HepG2 (cell line): ENCODE measurements around the gene NHSL1. TPM values are rescaled to one million over a fixed set of nuclear protein-coding genes. Genes with fewer than 3 reads are reported as not detected.

Experiments
- ATAC-seq: fragments of 200-7000 bp; cut with Tn5 transposase; 3 replicates; pipeline ENCODE4 v1.9.1; 2020; ENCODE audit warnings: mild to moderate bottlenecking, moderate library complexity
- BruUV-seq: library from RNA; stranded (reverse); fragments of 400-500 nt; replicated peaks from 2 replicates; lab custom pipeline; 2021; lab: Mats Ljungman, UMichigan
- CTCF ChIA-PET: fragments of 300-600 bp; formaldehyde crosslinking; extraction: SDS; loops from one replicate; lab custom pipeline; 2021; ENCODE audit warnings: low total read pairs, inconsistent platforms, low intra/inter-chr PET ratio; lab: Yijun Ruan, JAX
- POLR2A ChIA-PET: fragments of 350-600 bp; sonication (Branson Sonifier 250); formaldehyde crosslinking; loops from one replicate; lab custom pipeline; 2020; ENCODE audit warnings: antibody characterized with exemption, inconsistent platforms; lab: Yijun Ruan, JAX
- DNase-seq: peaks from one replicate; pipeline ENCODE4 v3.0.0-alpha.2; 2015; ENCODE audit warnings: low spot score
- FAIRE-seq: peaks from 3 replicates; lab custom pipeline; 2011; peaks lifted over from hg19 to GRCh38; lab: Jason Lieb, UNC
- H2AFZ ChIP-seq: one replicate; pipeline ENCODE4 v1.6.1; 2011; ENCODE audit warnings: low read length, inconsistent platforms
- H3K27ac ChIP-seq: fragments of 300-600 bp; 3 replicates; pipeline ENCODE4 v1.8.0; 2011; ENCODE audit warnings: mixed run types, mild to moderate bottlenecking, mixed read lengths, low read length, inconsistent platforms; ENCODE audit not compliant: insufficient read depth; ENCODE audit errors: extremely low read length
- H3K27me3 ChIP-seq, 2 experiments: fragments of 200-600 bp in 1 of 2; 2 replicates in 1 of 2; 3 replicates in 1 of 2; pipeline versions ENCODE4 v1.6.0 to v1.8.0; 2011; ENCODE audit warnings: low read length in 2 of 2, mild to moderate bottlenecking in 2 of 2, moderate library complexity in 2 of 2, inconsistent platforms in 1 of 2; ENCODE audit not compliant: insufficient read depth in 2 of 2, control insufficient read depth in 1 of 2
- H3K36me3 ChIP-seq, 2 experiments: fragments of 200-600 bp in 1 of 2; replicated peaks in 1 of 2; 2 replicates in 1 of 2; 3 replicates in 1 of 2; pipeline versions ENCODE4 v1.5.1 to v1.8.0; 2011; ENCODE audit warnings: low read length in 2 of 2, inconsistent platforms in 1 of 2; ENCODE audit not compliant: insufficient read depth in 2 of 2, control insufficient read depth in 1 of 2
- H3K4me1 ChIP-seq: 2 replicates; pipeline ENCODE4 v1.5.1; 2012; ENCODE audit warnings: low read length, inconsistent platforms; ENCODE audit not compliant: insufficient read depth
- H3K4me2 ChIP-seq: 2 replicates; pipeline ENCODE4 v1.6.0; 2011; ENCODE audit warnings: low read depth, low read length, inconsistent platforms
- H3K4me3 ChIP-seq, 3 experiments: fragments of 200-600 bp in 1 of 3; sonication (generic), shearing (Covaris generic) in 1 of 3; replicated peaks in 1 of 3; 2 replicates each; pipeline ENCODE4 v1.5.1; 2011 to 2016; ENCODE audit warnings: low read length in 3 of 3, inconsistent platforms in 2 of 3, low read depth in 2 of 3, mild to moderate bottlenecking in 2 of 3, control low read depth in 1 of 3, mixed read lengths in 1 of 3; ENCODE audit not compliant: insufficient read depth in 1 of 3
- H3K79me2 ChIP-seq: one replicate; pipeline ENCODE4 v1.6.1; 2011; ENCODE audit warnings: low read length, inconsistent platforms; ENCODE audit not compliant: insufficient read depth
- H3K9ac ChIP-seq: 2 replicates; pipeline ENCODE4 v1.6.0; 2011; ENCODE audit warnings: mild to moderate bottlenecking, low read depth, low read length, inconsistent platforms; ENCODE audit not compliant: insufficient read depth
- H3K9me3 ChIP-seq: 2 replicates; pipeline ENCODE4 v1.5.1; 2012; ENCODE audit warnings: mild to moderate bottlenecking, low read length
- H4K20me1 ChIP-seq: 2 replicates; pipeline ENCODE4 v1.6.0; 2011; ENCODE audit warnings: inconsistent platforms, mild to moderate bottlenecking, low read length, moderate library complexity; ENCODE audit not compliant: insufficient read depth
- ATF3 ChIP-seq: sonication (generic); formaldehyde crosslinking; IDR thresholded peaks from 2 replicates; pipeline ENCODE4 v1.4.0; 2020; ENCODE audit warnings: missing genetic modification reagents
- CTCF ChIP-seq: sonication (generic); formaldehyde crosslinking; IDR thresholded peaks from 2 replicates; pipeline ENCODE4 v1.5.0; 2020; ENCODE audit warnings: mild to moderate bottlenecking, missing genetic modification reagents, moderate library complexity
- HDAC1 ChIP-seq: sonication (generic); formaldehyde crosslinking; IDR thresholded peaks from 2 replicates; pipeline ENCODE4 v1.5.1; 2020; ENCODE audit warnings: mild to moderate bottlenecking, missing genetic modification reagents
- JUND ChIP-seq: sonication (generic); formaldehyde crosslinking; IDR thresholded peaks from 2 replicates; pipeline ENCODE4 v1.8.0; 2022; ENCODE audit warnings: mild to moderate bottlenecking, missing genetic modification reagents
- MEIS2 ChIP-seq: sonication (generic); formaldehyde crosslinking; IDR thresholded peaks from 2 replicates; pipeline ENCODE4 v1.9.0; 2021; ENCODE audit warnings: mild to moderate bottlenecking, missing genetic modification reagents
- STAG1 ChIP-seq: sonication (generic); formaldehyde crosslinking; IDR thresholded peaks from 2 replicates; pipeline ENCODE4 v1.4.0; 2020; ENCODE audit warnings: missing genetic modification reagents
- TBP ChIP-seq: sonication (generic); formaldehyde crosslinking; IDR thresholded peaks from 2 replicates; pipeline ENCODE4 v1.5.0; 2020; ENCODE audit warnings: missing genetic modification reagents
- ZBTB49 ChIP-seq: sonication (generic); formaldehyde crosslinking; IDR thresholded peaks from 2 replicates; pipeline ENCODE4 v1.4.0; 2020; ENCODE audit warnings: missing genetic modification reagents, borderline replicate concordance
- ZNF672 ChIP-seq: sonication (generic); formaldehyde crosslinking; IDR thresholded peaks from 2 replicates; pipeline ENCODE4 v1.8.1; 2022; ENCODE audit warnings: missing genetic modification reagents
- ZSCAN31 ChIP-seq: sonication (generic); formaldehyde crosslinking; IDR thresholded peaks from 2 replicates; pipeline ENCODE4 v1.5.0; 2020; ENCODE audit warnings: low read depth, mild to moderate bottlenecking, missing genetic modification reagents
- WGBS: methylation state at CpG from one replicate; pipeline ENCODE4 v1.1.6; 2017; ENCODE audit warnings: low lambda C conversion rate; 5-methylcytosine and 5-hydroxymethylcytosine counted together
- in situ Hi-C: cut with HindIII; loops from 2 replicates; pipeline ENCODE4 v1.10.0; 2017; ENCODE audit warnings: low pct_unique_long_range_greater_than_20kb; ENCODE audit not compliant: extremely low pct_ligation_motif_present
- intact Hi-C: fragments of 100-400 bp; cut with micrococcal nuclease; formaldehyde crosslinking; loops from one replicate; pipeline ENCODE4 v1.10.0; 2022; ENCODE audit not compliant: unreplicated experiment
- polyA plus RNA-seq, 8 experiments: library from polyadenylated mRNA; depleted of rRNA in 3 of 8; stranded (reverse) in 7 of 8; unstranded in 1 of 8; fragments of >200 nt; fragmentation: Illumina TruSeq in 4 of 8; extraction: Trizol in 4 of 8; gene quantifications; 2 replicates each; pipeline versions ENCODE4 v1.2.1 to v1.2.3, GENCODE V29; 2011 to 2016; ENCODE audit warnings: low read depth in 4 of 8, missing spikeins in 1 of 8, mixed read lengths in 1 of 8; ENCODE audit not compliant: insufficient read depth in 1 of 8
- total RNA-seq, 5 experiments: library from RNA; depleted of rRNA; stranded (reverse); fragments of >200 nt; fragmentation: Illumina TruSeq; extraction: Trizol; gene quantifications; 2 replicates each; pipeline ENCODE4 v1.2.3, GENCODE V29; 2016; ENCODE audit warnings: low read depth in 1 of 5
- TF ChIP-seq, protein P1 (sequence below): sonication (generic); formaldehyde crosslinking; IDR thresholded peaks from 2 replicates; pipeline ENCODE4 v1.5.1; 2020; ENCODE audit warnings: mild to moderate bottlenecking, missing genetic modification reagents, moderate library complexity
- TF ChIP-seq, protein P2 (sequence below): IDR thresholded peaks from 2 replicates; pipeline ENCODE4 v1.6.1; 2016; ENCODE audit warnings: low read depth, control low read depth

Gene NHSL1
- total and polyA plus RNA-seq, 2 of the 13 experiments (the other 11 are each of a cell fraction or from before 2014, with no cell fraction given): 24.9 to 53.6 TPM

GRCh38 chr6:138429761-138430160 lies 69.5 kb downstream of the NHSL1 start (continued):
- TF ChIP-seq ATF3: no peak

GRCh38 chr6:138428944-138429598 lies 70.2 kb downstream of the NHSL1 start:
- in situ Hi-C loops: no loop called here
- Histone ChIP-seq H3K36me3 (peaks cover 48 to 92% of the 10 kb centered on the region in 2 experiments), H3K4me1 (no peaks in the 10 kb centered on the region), H3K4me2 (no peak overlapping the region), H3K27me3 (no peaks in the 10 kb centered on the region), H3K27ac (no peak overlapping the region), H4K20me1 (no peaks in the 10 kb centered on the region), H2AFZ (no peak overlapping the region), H3K9me3 (no peaks in the 10 kb centered on the region), H3K9ac (no peak overlapping the region), H3K4me3 (no peak overlapping the region), H3K79me2 (no peaks in the 10 kb centered on the region)
- FAIRE-seq (peak; percentile 73), ATAC-seq (peak; percentile 26), DNase-seq (peak; percentile 62)
- 80% methylated on average over 8 of the region's 8 CpGs for WGBS
- POLR2A ChIA-PET: no interaction called here
- CTCF ChIA-PET: interaction anchor here (1.0 to 3.0 kb wide), 8 partner anchors 75 to 337 kb away, joined by 3 to 31 read pairs (median 5); no protein-coding TSS in a partner anchor
- intact Hi-C loops: loop anchor here (1.0 to 2.0 kb wide), 2 partner anchors 79 to 162 kb away; no protein-coding TSS in a partner anchor
- BruUV-seq: no TSS peak
- TF ChIP-seq JUND (CRISPR knock-in tag) (no peak), MEIS2 (CRISPR knock-in tag) (no peak), CTCF (peak; percentile 67), HDAC1 (CRISPR knock-in tag) (0 out of 2 replicates have a peak, but pooled peaks have one; percentile 18), ZSCAN31 (CRISPR knock-in tag) (no peak), STAG1 (peak; percentile 81), ZBTB49 (no peak), TBP (CRISPR knock-in tag) (no peak), ZNF672 (no peak)
- TF ChIP-seq, protein P1, sequence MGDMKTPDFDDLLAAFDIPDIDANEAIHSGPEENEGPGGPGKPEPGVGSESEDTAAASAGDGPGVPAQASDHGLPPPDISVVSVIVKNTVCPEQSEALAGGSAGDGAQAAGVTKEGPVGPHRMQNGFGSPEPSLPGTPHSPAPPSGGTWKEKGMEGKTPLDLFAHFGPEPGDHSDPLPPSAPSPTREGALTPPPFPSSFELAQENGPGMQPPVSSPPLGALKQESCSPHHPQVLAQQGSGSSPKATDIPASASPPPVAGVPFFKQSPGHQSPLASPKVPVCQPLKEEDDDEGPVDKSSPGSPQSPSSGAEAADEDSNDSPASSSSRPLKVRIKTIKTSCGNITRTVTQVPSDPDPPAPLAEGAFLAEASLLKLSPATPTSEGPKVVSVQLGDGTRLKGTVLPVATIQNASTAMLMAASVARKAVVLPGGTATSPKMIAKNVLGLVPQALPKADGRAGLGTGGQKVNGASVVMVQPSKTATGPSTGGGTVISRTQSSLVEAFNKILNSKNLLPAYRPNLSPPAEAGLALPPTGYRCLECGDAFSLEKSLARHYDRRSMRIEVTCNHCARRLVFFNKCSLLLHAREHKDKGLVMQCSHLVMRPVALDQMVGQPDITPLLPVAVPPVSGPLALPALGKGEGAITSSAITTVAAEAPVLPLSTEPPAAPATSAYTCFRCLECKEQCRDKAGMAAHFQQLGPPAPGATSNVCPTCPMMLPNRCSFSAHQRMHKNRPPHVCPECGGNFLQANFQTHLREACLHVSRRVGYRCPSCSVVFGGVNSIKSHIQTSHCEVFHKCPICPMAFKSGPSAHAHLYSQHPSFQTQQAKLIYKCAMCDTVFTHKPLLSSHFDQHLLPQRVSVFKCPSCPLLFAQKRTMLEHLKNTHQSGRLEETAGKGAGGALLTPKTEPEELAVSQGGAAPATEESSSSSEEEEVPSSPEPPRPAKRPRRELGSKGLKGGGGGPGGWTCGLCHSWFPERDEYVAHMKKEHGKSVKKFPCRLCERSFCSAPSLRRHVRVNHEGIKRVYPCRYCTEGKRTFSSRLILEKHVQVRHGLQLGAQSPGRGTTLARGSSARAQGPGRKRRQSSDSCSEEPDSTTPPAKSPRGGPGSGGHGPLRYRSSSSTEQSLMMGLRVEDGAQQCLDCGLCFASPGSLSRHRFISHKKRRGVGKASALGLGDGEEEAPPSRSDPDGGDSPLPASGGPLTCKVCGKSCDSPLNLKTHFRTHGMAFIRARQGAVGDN (CRISPR knock-in tag): no peak
- TF ChIP-seq, protein P2, sequence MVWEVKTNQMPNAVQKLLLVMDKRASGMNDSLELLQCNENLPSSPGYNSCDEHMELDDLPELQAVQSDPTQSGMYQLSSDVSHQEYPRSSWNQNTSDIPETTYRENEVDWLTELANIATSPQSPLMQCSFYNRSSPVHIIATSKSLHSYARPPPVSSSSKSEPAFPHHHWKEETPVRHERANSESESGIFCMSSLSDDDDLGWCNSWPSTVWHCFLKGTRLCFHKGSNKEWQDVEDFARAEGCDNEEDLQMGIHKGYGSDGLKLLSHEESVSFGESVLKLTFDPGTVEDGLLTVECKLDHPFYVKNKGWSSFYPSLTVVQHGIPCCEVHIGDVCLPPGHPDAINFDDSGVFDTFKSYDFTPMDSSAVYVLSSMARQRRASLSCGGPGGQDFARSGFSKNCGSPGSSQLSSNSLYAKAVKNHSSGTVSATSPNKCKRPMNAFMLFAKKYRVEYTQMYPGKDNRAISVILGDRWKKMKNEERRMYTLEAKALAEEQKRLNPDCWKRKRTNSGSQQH (CRISPR knock-in tag): no peak
